D341Med (cell line): ENCODE data around the gene LRMDA.

Experiments
- DNase-seq: peaks from one replicate; pipeline ENCODE4 v3.0.0; 2012; ENCODE audit warnings: low spot score

LRMDA gene

DNA sequence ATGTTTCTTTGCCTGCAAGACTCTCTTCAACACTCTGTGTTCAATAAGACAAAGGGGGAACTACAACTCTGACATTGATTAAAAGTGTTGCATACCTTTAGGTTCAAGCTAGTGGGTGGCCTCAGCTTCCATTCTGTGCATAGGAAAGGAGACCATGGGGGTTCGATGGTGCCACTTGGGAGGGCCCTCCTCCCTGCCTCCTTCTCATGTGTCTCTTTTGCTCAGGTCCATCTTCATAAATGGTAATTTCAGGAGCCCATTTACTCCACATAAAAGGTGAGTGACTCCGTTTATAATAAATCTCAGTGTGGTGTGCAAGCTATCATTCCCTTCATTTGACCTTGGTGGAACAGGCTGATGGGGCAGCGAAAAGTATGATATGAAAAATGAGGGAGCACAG, 285.1 kb downstream of the LRMDA start:
- no peak for DNase-seq

DNA sequence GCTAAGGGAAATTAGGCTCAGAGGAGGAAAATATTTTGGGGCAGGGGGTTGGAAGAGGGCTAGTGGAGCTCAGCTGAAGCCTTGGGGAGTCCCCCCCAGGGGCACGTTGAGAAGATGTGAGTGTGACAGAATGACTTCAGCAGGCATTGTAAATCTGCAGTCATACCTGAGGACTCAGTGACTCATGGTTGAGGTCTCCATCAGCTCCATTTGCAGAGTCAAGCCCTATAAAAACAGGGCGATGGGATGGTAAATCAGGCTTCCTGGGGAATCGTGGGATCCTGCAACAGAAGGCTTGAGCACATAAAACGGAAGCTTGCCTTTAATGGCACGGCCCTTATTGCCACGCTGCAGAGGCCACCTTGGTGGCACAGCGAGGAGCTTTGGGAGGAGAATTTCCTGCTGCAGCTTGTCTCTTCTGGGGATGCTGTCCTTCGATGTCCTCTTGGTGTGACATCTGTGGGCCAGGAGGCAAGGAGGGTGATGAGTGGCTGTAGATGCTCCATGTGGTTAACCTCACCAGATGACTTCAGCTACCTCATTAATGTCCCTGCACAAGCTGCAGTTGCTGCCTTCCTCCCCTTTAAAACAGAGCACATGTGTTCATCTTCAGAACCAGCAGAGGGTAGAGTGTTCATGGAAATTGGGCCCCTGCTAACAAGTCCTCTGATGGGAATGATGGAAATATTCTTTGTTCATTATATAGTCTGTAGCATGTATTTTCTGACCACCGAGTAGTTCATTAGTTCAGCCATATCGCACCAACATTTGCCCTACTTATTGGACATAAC, 285.9 kb downstream of the LRMDA start:
- no peak for DNase-seq

- DNase-seq: no peak
Observed at GRCh38 chr10:75718991-75719390, 287.6 kb downstream of the LRMDA start.

DNA sequence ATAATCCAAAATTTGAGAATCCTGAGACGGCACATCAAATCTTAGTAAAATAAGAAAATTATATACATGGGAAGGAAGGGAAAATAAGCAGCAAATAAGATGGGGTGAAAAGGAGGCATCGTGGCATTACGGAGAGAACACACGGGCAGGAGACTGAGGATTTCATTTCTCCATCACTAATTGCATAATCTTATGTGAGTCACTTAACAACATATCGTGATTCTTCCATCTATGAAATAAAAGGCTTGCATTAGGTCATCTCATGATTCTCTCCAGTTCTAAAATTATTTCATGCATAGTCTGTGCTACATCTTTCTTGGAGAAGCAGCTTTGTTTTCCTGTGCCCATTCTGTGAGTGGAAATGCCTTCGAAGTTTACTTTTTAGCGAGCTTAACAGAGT, 288.7 kb downstream of the LRMDA start:
- DNase-seq: no peak

DNA sequence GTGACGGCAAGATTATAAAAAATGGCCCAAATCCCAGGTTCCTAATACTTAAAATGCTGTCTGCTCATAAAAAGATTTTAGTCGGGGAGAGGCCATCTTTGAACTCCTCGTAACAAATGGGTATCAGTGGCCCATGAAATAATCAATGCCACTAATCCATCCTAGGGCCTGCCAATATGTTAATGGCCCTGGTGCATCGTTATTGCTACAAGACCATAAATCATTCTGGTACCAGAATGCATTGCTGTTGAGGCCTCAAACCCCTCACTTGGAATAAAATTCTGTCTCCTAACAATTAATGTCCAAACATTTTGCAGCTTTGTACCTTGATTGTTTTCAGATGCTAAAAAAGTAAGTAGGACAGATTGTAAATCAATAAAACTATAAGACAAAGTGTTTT, 290.6 kb downstream of the LRMDA start:
- DNase-seq: no peak

- no peak for DNase-seq
Observed at GRCh38 chr10:75722609-75723008, 291.2 kb downstream of the LRMDA start.

DNA sequence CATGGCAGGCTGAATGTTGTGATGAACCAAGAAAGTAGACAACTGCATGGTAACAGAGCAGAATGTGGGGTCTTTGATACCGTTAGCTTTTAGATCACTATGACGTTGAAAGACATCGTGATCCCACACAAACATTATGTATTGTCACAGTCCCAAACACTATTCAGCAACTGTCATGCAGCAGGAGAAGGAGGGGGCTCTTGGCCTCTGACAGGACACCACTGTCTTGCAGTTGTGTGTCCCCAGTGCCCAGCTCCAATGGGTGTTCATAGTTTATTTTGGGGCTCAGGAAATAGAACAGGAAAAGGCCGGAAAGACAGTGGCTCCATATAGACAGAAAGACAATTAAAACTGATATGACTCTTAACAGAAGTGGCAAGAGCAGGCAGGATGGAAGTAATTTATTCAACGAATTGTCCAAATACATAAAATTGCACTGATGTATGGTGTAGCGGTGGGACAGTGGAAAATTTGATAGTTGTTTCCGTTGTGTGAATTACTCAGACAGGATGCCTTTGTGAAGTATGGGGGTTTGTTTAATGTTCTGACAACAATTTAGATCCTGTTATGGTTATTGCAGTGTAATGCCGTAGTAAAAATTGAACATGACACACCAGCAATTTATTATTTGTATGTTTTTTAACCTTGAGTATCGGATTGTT, 292.0 kb downstream of the LRMDA start:
- DNase-seq: no peak

DNA sequence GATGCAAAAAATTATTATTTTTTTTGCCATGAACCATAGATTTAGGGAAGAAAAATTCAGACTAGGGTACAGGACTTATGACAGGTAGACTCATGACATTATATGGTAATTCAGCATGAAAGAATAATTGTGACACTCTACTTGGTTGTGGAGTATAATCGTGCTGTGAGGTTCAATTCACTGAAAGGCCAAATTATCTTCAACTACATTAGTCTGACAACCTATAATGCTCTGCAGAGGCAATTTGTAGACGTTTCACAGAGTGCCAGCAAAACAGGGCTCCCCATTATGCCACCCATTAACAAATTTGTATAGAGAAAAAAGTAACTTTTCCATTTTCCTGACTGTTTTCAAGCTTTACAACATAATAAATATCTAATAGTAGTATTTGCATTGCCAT, 292.6 kb downstream of the LRMDA start:
- DNase-seq: no peak

DNA sequence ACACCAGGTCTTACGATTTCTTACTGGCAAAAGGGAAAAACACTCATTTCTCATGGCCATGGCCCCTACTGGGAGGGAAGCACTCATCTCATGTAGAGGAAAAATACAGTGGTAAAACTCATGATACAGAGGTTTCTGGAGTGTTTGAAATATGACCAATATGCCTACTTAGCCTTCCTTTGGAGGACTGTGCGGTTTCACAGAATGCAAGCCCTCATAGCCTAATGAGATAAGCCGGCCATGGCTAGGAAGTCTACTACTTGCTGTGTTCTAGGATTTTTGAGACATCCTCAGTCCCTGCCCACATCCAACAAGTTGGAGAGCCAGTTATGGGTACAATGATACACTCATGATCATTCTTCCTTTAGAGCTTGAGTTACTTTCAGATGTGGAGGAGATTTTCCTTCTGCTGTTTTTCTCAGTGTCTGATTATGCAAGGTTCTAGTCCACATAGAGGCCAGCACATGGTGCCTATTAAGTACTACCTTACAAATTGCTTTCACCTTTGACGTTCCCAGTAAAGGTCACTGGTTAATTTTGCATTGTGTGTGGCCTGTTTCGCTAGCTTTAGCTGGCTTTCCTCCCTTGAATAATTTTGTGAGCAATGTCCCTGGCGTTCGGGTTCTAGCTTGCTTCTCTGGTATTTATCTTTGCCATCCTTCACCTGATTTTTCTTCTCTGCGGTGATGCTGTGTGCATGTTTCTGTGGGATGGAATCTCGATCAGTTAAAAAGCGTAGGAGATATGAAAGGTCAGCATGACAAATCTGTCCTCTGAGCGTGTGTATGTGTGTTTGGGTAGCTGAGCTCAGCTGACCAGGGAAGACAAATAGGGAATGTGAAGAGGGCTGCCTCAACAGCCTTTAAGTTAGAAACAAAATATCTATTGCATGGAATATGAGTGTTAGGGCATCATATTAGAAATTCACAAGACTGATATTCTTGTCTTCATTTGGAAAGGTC, 295.4 kb downstream of the LRMDA start:
- DNase-seq: no peak

- no peak for DNase-seq
Observed at GRCh38 chr10:75730847-75731246, 299.4 kb downstream of the LRMDA start.

DNA sequence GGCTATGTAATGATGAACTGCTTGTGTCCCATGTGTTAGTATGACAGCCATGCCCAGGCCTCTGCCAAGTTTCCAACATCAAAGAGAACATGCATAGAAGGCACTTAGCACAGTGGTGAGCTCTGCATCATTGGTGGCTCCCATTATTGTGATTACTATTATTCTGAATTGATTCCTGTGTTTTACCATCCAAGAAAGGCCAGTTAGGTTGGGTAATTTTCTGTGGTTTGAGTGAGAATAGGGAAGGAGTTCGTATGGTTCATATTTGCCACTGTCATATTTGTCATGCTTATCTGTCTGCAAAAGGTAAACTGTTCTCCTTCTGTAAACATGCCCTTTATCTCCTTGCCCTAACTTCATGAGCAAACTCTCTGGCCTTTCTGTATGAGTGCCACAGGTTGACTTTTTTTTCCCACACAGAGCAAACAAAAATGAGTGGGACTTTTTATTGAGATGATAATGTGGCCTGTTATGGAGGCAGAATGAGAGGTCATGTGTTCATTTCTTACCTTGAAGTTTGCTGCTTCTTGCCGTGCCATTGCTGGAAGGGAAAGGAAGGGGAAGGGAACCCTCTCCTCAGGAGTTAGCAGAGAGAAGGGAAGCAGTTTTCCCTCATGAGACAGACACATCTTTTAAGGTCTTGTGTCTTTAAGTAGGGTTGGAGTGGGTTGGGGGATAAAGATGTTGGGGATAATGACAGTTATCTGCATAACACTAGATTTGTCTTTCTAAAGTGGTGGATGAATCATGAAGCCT, 301.9 kb downstream of the LRMDA start:
- no peak for DNase-seq

GRCh38 chr10:75736151-75736640, 304.8 kb downstream of the LRMDA start:
- no peak for DNase-seq

DNA sequence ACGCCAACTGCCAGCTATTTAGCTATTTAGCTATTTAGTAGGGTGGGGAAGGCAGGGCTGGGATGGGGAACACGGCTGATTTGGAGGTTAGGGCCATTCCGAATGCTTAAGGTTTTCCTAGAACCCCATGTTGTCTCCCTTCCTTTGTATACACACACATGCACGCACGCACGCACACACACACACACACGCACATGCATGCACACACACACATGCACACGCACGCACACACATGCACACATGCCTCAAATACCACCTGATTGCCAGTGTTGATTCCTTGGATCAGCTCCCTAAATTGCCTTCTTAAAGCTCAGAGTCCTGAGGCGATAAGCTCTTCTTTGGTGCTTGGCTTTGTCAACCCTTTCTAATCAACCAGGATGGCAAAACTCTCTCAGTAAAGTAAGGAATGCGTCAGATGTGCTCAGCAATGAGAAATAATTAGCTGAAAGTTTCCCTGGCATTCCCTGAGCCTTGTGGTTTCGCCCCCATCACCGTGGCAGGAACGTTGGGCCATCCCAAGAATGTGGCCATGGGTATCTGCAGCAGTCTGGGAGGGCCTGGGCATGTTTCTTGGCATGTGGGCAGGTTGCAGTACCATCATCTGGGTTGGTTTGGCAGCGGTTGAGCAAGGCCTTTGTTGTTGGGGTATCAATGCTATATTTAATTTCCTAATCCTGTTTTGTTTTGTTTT, 305.6 kb downstream of the LRMDA start:
- DNase-seq: no peak

DNA sequence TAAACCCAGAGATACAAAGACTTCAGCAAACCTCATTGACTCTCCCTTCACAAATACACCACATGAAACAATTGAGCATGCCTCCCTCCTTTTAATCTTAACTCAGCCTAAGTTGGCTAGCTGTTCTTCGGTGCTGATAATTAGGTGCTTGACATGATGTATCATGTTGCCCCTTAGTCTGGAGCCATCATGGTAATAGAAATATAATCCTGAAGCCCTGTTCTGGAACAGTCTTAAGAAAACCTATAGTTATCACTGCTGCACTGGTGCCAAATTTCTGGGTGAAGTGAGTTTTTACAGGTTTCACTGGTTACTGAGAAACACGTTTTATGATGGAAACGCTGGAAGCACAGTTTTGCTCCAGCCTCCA, 306.1 kb downstream of the LRMDA start:
- no peak for DNase-seq

- no peak for DNase-seq
Observed at GRCh38 chr10:75738924-75739323, 307.5 kb downstream of the LRMDA start.

DNA sequence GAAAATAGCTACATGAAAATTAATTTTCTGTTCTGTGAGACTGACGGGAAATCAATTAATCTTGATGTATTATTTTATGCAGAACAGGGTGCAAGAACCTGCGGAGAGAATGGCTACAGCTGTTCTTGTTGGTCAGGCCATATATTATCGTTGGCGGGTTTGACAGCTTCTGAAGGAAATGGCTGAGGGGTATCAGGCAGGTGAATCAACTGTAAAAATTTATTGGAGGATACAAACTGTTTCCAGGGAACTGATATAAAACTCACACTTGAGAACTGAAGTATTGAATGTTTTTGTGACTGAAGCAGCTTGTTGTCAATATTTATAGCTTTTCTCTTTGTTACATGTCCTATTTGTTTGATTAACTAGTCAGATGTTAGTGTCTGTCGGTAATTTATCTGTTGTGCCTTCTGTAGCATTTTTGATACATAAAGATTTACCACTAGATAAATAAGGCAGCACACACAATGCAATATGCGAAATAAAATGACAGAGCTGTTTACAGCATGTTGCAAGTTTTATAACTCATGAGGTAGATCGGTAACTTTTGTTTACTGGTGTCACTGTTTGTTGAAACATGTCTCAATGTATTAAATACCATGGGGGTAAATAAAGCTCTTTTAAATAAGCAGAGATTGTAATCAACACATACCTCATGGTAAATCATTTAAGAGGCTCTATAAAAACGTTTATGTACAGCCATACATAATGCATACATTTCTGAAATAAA, 308.2 kb downstream of the LRMDA start:
- no peak for DNase-seq

DNA sequence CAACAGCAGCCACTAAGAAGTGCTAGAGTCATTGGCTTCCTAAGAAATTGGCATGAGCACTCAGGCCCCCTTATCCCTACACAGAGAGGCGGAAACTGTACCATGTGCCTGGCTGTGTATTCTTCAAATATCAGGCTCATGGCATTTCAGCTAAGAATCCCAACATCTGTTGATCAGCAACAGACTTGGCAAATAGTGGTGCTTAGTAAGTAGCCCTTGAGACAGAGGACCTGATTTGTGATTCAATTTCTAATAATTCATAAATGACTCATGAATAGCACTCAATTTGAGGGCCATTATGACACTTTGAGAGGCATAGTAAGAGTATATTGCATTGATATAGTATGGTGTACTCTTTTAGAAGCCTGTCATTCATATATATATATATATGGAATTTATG, 309.1 kb downstream of the LRMDA start:
- DNase-seq: no peak

GRCh38 chr10:75742355-75742754, 310.9 kb downstream of the LRMDA start:
- no peak for DNase-seq

DNA sequence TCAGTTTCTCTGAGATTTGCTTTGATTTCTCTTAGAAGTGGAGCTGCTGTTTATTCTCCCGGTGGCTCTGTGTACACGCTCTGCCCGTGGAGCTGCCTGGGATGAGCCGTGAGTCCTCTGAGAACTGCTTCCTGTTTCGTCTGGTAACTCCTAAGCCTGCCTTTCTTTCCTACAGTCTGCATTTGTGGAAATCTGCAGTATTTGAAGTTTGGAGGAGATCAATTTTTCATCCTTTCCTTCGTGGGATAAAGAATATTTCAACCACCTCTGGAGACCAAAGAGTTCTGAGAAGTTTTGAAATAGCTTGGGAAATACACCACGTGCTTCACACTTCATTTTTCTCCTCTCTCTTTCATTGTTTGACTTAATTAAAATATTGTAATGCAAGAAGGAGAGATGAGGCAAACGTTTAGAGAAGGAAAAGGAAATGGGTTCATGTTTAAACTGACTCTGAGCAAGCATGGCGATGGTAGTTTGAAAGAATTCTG, 311.9 kb downstream of the LRMDA start:
- no peak for DNase-seq

DNA sequence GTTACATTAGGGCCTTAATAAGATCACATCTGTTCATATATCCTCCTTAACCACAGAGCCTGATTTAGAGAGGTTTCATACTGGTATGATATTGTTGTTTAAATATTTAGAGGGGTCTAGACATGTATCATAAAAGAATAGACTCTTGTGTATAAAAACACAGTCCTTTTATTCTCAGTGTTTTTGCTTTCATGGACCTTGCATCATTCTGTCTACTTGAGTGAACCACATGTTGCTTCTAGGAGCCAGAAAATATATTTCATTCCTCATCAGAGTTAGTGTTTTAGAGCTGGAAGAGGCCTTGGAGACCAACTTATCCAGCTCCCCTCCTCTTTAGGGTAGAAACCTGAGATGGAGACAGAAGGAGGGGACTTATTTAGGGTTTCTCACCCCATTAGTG, 312.8 kb downstream of the LRMDA start:
- DNase-seq: no peak
